ENCODE measurements around the gene KLC4.

DNA sequence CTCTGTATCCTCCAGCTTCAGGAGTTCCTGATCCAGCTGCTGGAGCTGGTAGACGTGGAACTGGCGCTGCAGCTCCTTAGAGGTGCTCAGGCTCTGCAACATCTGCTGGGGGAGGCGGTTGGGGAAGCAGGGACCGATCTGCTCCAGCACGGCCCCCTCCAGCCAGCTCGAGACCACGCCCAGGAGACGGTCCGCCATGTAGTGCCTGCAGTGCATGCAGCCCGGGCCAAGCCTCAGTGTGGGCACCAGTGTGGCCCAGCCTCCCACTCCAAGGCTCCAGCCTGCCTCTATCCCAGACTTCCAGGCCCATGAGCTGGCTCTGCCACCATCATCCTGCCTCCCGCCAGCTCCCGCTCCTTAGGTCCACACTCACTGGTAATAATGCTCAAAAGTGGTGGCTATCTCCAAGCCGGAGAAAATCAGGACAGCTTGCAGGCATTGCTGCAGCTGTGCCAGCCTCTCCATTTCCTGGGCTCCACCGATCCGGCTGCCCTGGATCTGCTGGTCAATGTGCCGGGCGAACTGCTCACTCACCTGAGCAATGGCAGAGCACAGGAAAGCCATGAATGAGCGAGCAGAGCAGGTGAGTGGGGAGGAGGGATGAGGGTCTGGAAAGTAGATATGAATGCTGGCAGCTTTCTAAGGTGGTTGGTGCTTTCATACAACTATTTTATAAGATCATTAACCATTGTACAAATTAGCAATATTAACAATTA is 18.7 kb upstream of the KLC4 start:
- TF ChIP-seq, protein P1, sequence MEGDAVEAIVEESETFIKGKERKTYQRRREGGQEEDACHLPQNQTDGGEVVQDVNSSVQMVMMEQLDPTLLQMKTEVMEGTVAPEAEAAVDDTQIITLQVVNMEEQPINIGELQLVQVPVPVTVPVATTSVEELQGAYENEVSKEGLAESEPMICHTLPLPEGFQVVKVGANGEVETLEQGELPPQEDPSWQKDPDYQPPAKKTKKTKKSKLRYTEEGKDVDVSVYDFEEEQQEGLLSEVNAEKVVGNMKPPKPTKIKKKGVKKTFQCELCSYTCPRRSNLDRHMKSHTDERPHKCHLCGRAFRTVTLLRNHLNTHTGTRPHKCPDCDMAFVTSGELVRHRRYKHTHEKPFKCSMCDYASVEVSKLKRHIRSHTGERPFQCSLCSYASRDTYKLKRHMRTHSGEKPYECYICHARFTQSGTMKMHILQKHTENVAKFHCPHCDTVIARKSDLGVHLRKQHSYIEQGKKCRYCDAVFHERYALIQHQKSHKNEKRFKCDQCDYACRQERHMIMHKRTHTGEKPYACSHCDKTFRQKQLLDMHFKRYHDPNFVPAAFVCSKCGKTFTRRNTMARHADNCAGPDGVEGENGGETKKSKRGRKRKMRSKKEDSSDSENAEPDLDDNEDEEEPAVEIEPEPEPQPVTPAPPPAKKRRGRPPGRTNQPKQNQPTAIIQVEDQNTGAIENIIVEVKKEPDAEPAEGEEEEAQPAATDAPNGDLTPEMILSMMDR (conservative IDR thresholded peaks at IDR 0.05; ENCODE audit: low read depth, low read length), result no peak
- TF ChIP-seq EZH2phosphoT487 (IDR thresholded peaks at IDR 0.05; ENCODE audit: borderline replicate concordance, low read length), result no peak

All from PC-3 (cell line).